LNCaP clone FGC (cell line): ENCODE data around the gene SPAAR.
"Not testable (repeated sequence)": the region's sequence is repeated elsewhere in the genome, so short reads cannot be mapped to it uniquely, and the experiment has no call there.

ENCODE experiments used
- DNase-seq: peaks from one replicate; pipeline ENCODE4 v3.0.0-alpha.2; 2011; ENCODE audit warnings: low read depth
- H3K4me3 ChIP-seq: 2 replicates; pipeline ENCODE4 v1.5.1; 2011; ENCODE audit warnings: mild to moderate bottlenecking, low read depth, low read length, control low read depth
- CTCF ChIP-seq: IDR thresholded peaks from 2 replicates; pipeline ENCODE4 v1.5.1; 2012; ENCODE audit warnings: mild to moderate bottlenecking; ENCODE audit not compliant: control insufficient read depth, insufficient read depth; ENCODE audit errors: extremely low read depth

Gene SPAAR

GRCh38 chr9:35908504-35909125, 675 bp upstream of the SPAAR start:
- TF ChIP-seq CTCF, result no peak
- no peak overlapping the region for H3K4me3 ChIP-seq
- no peak for DNase-seq

- no peak overlapping the region for H3K4me3 ChIP-seq
- TF ChIP-seq CTCF, result no peak
- DNase-seq, result no peak
Measured at GRCh38 chr9:35909687-35910612, 660 bp downstream of the SPAAR start.

- no peak overlapping the region for H3K4me3 ChIP-seq
- DNase-seq, result no peak
- peak; percentile 67 for TF ChIP-seq CTCF
Measured at GRCh38 chr9:35910613-35911359, 1.5 kb downstream of the SPAAR start.

GRCh38 chr9:35911690-35912089, 2.4 kb downstream of the SPAAR start:
- DNase-seq, result no peak
- no peak for TF ChIP-seq CTCF
- no peak overlapping the region for H3K4me3 ChIP-seq

- no peak overlapping the region for H3K4me3 ChIP-seq
- no peak for DNase-seq
Measured at GRCh38 chr9:35912791-35913400, 3.6 kb downstream of the SPAAR start.

GRCh38 chr9:35913429-35913828, 4.1 kb downstream of the SPAAR start:
- not testable (repeated sequence) for DNase-seq, H3K4me3 ChIP-seq

More at GRCh38 chr9:35912791-35913400, 3.6 kb downstream of the SPAAR start:
- TF ChIP-seq CTCF, result no peak
